Stimulated activated CD8-positive, alpha-beta memory T cell treated with anti-CD3 and anti-CD28 coated beads, Interleukin-4, amount 100 ng/mL, for 1 hour (primary cell): ENCODE measurements around the gene SLC6A18.
"Not testable (repeated sequence)": the region's sequence is repeated elsewhere in the genome, so short reads cannot be mapped to it uniquely, and the experiment has no call there.

Source experiments
- DNase-seq, 2 donors: peaks; one replicate each; pipeline ENCODE4 v3.0.0-alpha.2; 2020; ENCODE audit warnings: low read depth in 2 of 2, low spot score in 1 of 2

Gene SLC6A18

GRCh38 chr5:1229023-1229422 lies 3.8 kb downstream of the SLC6A18 start:
- DNase-seq, result not testable (repeated sequence)

- no peak for DNase-seq
Measured at GRCh38 chr5:1229822-1230221, 4.6 kb downstream of the SLC6A18 start.

- no peak for DNase-seq
Measured at GRCh38 chr5:1230551-1230950, 5.4 kb downstream of the SLC6A18 start.

- DNase-seq, result no peak
Measured at GRCh38 chr5:1231354-1231905, 6.2 kb downstream of the SLC6A18 start.

GRCh38 chr5:1232780-1233179 lies 7.6 kb downstream of the SLC6A18 start:
- no peak for DNase-seq

- DNase-seq, result no peak
Measured at GRCh38 chr5:1235379-1235778, 10.2 kb downstream of the SLC6A18 start.

GRCh38 chr5:1235838-1236237 lies 10.7 kb downstream of the SLC6A18 start:
- no peak for DNase-seq

- DNase-seq, result no peak
Measured at GRCh38 chr5:1239505-1240251, 14.5 kb downstream of the SLC6A18 start.

GRCh38 chr5:1240496-1241260 lies 15.5 kb downstream of the SLC6A18 start:
- no peak for DNase-seq

- DNase-seq, result no peak
Measured at GRCh38 chr5:1241509-1242080, 16.4 kb downstream of the SLC6A18 start.

- no peak for DNase-seq
Measured at GRCh38 chr5:1242733-1243486, 17.7 kb downstream of the SLC6A18 start.

GRCh38 chr5:1243487-1244130 lies 18.4 kb downstream of the SLC6A18 start:
- DNase-seq, result no peak

- DNase-seq, result no peak
Measured at GRCh38 chr5:1244255-1244654, 19.1 kb downstream of the SLC6A18 start.

GRCh38 chr5:1244976-1245375 lies 19.8 kb downstream of the SLC6A18 start:
- DNase-seq, result no peak

- DNase-seq, result no peak
Measured at GRCh38 chr5:1245905-1246576, 20.9 kb downstream of the SLC6A18 start.

- DNase-seq, result no peak
Measured at GRCh38 chr5:1246711-1247431, 21.7 kb downstream of the SLC6A18 start.

GRCh38 chr5:1247811-1248210 lies 22.6 kb downstream of the SLC6A18 start:
- DNase-seq, result no peak

GRCh38 chr5:1249366-1250280 lies 24.4 kb downstream of the SLC6A18 start:
- DNase-seq, result no peak
